ENCODE results near the gene MAST1.

The MAST1 gene

DNA sequence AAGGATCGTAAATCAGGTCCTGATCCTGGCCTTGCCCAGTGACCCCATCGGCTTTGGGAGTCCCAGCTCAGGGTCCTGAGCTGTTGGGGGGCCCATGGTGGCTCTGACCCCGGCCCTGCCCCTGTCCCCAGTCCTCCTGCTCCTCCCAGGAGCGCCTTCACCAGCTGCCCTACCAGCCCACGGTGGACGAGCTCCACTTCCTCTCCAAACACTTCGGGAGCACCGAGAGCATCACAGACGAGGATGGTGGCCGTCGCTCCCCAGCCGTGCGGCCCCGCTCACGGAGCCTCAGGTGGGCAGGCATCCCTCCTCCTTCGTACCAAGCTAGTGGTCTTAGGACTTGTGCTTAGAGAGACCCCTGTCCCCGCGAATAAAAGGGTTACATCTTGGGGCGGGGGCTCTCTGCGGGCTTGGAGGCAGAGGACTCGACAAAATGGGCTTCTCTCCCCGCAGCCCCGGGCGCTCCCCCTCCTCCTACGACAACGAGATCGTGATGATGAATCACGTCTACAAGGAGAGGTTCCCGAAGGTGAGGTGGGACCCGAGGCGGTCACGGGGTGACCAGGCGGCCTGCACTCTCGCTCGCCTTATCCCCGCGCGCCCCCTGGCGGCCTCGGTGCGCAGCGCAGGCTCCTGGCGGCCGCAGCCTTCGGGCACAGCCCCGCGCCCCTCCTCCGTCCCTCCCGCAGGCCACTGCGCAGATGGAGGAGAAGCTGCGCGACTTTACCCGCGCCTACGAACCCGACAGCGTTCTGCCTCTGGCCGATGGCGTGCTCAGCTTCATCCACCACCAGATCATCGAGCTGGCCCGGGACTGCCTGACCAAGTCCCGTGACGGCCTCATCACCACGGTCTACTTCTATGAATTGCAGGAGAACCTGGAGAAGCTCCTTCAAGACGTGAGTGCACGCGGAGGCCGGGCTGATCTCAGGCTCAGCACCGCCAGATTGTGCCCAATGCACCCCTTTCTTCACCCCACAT is 9.1 kb downstream of the MAST1 start:
- TF ChIP-seq, protein P1, sequence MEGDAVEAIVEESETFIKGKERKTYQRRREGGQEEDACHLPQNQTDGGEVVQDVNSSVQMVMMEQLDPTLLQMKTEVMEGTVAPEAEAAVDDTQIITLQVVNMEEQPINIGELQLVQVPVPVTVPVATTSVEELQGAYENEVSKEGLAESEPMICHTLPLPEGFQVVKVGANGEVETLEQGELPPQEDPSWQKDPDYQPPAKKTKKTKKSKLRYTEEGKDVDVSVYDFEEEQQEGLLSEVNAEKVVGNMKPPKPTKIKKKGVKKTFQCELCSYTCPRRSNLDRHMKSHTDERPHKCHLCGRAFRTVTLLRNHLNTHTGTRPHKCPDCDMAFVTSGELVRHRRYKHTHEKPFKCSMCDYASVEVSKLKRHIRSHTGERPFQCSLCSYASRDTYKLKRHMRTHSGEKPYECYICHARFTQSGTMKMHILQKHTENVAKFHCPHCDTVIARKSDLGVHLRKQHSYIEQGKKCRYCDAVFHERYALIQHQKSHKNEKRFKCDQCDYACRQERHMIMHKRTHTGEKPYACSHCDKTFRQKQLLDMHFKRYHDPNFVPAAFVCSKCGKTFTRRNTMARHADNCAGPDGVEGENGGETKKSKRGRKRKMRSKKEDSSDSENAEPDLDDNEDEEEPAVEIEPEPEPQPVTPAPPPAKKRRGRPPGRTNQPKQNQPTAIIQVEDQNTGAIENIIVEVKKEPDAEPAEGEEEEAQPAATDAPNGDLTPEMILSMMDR (conservative IDR thresholded peaks at IDR 0.05), result peak; percentile 98
- H3K27ac ChIP-seq, result peak overlapping the region; percentile 44; the same call in 1 of the 2 replicates

DNA sequence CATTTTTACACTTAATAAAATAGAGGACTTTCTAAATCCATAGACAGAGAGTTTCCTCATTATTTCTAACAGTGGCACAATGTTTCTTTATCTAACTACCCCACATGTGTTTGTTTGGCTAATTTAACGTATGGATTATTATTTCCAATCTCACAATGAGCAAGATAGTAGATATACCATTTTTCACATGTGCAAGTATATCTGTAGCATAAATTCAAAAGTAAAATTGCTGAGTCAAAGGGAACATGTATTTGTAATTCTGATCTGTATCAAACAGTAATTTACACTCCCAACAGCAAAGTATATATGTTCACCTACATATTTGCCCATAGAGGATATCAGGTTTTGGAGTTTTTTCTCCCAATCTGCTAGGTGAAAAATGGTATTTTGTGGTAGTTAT is 18.3 kb downstream of the MAST1 start:
- TF ChIP-seq, protein P1 (conservative IDR thresholded peaks at IDR 0.05), result no peak

DNA sequence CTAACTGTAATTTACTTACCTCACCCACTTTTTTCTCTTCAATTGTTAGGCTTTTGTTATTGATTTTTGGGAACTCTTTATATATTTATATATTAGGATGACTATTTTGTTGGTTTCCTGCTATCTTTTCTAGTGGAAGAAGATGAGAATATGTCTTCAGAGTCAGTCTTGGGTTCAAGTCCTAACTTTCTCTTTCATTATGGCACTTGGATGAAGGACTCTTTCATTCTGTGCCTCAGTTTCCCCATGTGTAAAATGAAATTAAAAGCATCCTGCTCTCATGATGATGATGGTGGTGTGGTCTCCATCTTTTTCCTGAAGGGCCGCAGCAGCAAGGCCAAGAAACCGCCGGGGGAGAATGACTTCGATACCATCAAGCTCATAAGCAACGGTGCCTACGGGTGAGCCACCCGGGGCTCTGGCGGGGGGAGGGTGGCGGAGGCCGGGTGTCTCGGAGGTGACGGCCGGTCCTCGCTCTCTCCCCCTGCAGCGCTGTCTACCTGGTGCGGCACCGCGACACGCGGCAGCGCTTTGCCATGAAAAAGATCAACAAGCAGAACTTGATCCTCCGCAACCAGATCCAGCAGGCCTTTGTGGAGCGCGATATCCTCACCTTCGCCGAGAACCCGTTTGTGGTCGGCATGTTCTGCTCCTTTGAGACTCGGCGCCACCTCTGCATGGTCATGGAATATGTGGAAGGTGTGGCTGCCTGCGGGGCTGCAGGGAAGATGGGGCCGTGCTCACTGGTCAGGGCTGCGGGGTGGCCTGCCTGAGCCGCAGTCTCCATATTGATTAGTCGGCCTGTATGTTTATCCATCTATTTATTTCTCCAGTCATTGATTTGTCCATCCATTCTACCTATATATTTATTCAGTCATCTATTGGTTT is 20.0 kb downstream of the MAST1 start:
- TF ChIP-seq, protein P1 (conservative IDR thresholded peaks at IDR 0.05), result no peak
- H3K27ac ChIP-seq, result no peak overlapping the region

More for the DNA sequence above, 18.3 kb downstream of the MAST1 start:
- H3K27ac ChIP-seq, result no peak overlapping the region

DNA sequence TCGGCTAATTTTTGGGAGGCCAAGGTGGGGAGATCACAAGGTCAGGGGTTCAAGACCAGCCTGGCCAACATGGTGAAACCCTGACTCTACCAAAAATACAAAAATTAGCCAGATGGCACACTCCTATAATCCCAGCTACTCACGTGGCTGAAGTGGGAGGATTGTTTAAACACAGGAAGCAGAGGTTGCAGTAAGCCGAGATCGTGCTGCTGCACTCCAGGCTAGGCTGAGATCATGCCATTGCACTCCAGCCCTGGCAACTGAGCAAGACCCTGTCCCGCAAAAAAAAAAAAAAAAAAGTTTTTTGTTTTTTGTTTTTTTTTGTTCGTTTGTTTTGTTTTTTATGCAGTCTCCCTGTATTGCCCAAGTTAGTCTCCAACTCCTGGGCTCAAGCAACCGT is 21.2 kb downstream of the MAST1 start:
- no peak overlapping the region for H3K27ac ChIP-seq
- TF ChIP-seq, protein P1 (conservative IDR thresholded peaks at IDR 0.05), result no peak

DNA sequence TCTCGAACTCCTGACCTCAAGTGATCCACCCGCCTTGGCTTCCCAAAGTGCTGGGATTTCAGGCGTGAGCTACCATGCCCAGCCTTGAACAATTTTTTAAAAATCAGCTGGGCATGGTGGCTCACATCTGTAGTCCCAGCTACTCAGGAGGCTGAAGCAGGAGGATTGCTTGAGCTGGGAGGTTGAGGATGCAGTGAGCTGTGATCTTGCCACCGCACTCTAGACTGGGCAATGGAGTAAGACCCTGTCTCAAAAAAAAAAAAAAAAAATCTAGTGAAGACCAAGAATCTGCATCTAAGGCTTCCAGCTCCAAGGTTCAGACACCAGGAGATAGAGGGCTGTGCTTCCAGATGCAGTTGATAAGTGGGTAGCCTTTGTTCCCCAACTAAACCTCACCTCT is 25.8 kb downstream of the MAST1 start:
- H3K27ac ChIP-seq, result no peak overlapping the region
- TF ChIP-seq, protein P1 (conservative IDR thresholded peaks at IDR 0.05), result no peak

DNA sequence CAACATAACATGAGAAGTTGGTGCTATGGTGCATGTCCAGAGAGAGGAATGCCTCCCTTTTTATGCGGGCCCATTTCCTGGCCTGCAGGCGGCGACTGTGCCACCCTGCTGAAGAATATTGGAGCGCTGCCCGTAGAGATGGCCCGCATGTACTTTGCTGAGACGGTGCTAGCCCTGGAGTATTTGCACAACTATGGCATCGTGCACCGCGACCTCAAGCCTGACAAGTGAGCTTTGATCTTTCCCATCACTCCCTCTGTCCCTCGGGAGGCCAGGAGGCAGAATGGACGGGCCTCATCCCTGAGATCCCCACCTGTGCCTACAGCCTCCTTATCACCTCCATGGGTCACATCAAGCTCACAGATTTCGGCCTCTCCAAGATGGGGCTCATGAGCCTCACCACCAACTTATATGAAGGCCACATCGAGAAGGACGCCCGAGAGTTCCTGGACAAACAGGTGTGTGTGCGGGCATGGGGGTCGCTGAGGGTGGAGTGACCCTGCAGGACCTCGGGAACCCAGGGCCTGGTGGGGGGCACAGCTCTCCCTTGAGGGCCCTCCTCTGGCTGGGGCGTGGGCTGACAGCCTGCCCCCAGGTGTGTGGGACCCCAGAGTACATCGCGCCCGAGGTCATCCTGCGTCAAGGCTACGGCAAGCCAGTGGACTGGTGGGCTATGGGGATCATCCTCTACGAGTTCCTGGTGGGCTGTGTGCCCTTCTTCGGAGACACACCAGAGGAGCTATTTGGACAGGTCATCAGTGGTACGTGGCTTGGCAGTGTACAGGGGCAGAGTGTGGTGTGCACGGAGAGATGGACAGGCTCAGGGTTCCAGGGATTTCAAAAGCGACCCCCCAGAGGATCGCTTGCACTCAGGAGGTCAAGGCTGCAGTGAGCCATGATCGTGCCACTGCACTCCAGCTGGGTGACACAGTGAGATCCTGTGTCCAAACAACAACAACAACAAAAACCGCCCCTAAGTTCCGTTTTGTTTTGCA is 26.7 kb downstream of the MAST1 start:
- H3K27ac ChIP-seq, result no peak overlapping the region
- TF ChIP-seq, protein P1 (conservative IDR thresholded peaks at IDR 0.05), result no peak
